Right atrium auricular region (tissue), 2 donors: ENCODE measurements around the gene RNPEPL1. TPM values are rescaled to one million over a fixed set of nuclear protein-coding genes. Genes with fewer than 3 reads are reported as not detected.
A peak's percentile ranks its signal among the peaks of the same experiment; 100 is the strongest.
"Not testable (repeated sequence)": the region's sequence is repeated elsewhere in the genome, so short reads cannot be mapped to it uniquely, and the experiment has no call there.

Source experiments
- DNase-seq: peaks from one replicate; pipeline ENCODE4 v3.0.0-alpha.2; 2019; ENCODE audit warnings: low spot score
- H3K27ac ChIP-seq, 2 donors: fragments of 200-600 bp; sonication (generic); 1 replicate in 1 of 2; 2 replicates in 1 of 2; pipeline ENCODE4 v1.5.1; 2016 to 2019
- H3K27me3 ChIP-seq, 2 donors: fragments of 200-600 bp; sonication (generic); one replicate each; pipeline versions ENCODE4 v1.5.1 to v1.6.0; 2017 to 2019
- H3K36me3 ChIP-seq: fragments of 200-600 bp; sonication (generic); one replicate; pipeline ENCODE4 v1.5.1; 2016
- H3K4me1 ChIP-seq, 2 donors: fragments of 200-600 bp; sonication (generic); one replicate each; pipeline versions ENCODE4 v1.5.1 to v1.6.0; 2017 to 2019
- H3K4me3 ChIP-seq, 2 donors: fragments of 200-600 bp; sonication (generic); 1 replicate in 1 of 2; 2 replicates in 1 of 2; pipeline ENCODE4 v1.5.1; 2017 to 2019; ENCODE audit warnings: mild to moderate bottlenecking in 1 of 2, moderate library complexity in 1 of 2
- H3K9me3 ChIP-seq, 2 donors: fragments of 200-600 bp; sonication (generic); one replicate each; pipeline ENCODE4 v1.5.1; 2019
- total RNA-seq, 2 donors: library from RNA; depleted of rRNA; stranded (reverse); fragments of >200 nt; gene quantifications; one replicate each; pipeline ENCODE4 v1.1.0, GENCODE V29; 2016
- TF ChIP-seq, protein P1 (sequence below), 2 donors: fragments of 200-600 bp; sonication (generic); IDR thresholded peaks; one replicate each; pipeline ENCODE4 v1.5.1; 2019; ENCODE audit warnings: antibody characterized with exemption in 2 of 2

The RNPEPL1 gene
- total RNA-seq, 2 donors from 2014 or later = 62.0 to 76.3 TPM

DNA sequence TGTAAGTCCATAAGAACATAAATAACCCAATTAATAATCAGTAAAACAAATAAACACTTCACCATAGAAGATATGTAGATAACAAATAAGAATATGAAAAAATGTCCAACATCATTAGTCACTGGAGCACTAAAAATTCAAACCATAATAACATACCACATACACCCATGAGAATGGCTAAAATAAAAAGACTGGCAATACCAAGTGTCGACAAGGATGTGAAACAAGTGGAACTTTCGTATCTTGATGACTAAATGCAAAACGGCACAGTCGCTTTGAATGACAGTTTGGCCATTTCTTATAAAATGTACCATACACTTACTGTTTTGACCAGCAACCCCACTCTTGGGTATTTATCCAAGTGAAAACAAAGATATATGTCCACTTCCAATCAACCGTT lies 37.2 kb upstream of the RNPEPL1 start:
- no peak for DNase-seq
- Histone ChIP-seq H3K27me3 (no peaks in the 10 kb centered on the region), H3K4me3 (no peak overlapping the region), H3K9me3 (peaks cover 0 to 24% of the 10 kb centered on the region in 2 donors), H3K36me3 (no peaks in the 10 kb centered on the region), H3K4me1 (no peaks in the 10 kb centered on the region), H3K27ac (no peak overlapping the region)
- TF ChIP-seq, protein P1, sequence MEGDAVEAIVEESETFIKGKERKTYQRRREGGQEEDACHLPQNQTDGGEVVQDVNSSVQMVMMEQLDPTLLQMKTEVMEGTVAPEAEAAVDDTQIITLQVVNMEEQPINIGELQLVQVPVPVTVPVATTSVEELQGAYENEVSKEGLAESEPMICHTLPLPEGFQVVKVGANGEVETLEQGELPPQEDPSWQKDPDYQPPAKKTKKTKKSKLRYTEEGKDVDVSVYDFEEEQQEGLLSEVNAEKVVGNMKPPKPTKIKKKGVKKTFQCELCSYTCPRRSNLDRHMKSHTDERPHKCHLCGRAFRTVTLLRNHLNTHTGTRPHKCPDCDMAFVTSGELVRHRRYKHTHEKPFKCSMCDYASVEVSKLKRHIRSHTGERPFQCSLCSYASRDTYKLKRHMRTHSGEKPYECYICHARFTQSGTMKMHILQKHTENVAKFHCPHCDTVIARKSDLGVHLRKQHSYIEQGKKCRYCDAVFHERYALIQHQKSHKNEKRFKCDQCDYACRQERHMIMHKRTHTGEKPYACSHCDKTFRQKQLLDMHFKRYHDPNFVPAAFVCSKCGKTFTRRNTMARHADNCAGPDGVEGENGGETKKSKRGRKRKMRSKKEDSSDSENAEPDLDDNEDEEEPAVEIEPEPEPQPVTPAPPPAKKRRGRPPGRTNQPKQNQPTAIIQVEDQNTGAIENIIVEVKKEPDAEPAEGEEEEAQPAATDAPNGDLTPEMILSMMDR (IDR thresholded peaks at IDR 0.05) = no peak

DNA sequence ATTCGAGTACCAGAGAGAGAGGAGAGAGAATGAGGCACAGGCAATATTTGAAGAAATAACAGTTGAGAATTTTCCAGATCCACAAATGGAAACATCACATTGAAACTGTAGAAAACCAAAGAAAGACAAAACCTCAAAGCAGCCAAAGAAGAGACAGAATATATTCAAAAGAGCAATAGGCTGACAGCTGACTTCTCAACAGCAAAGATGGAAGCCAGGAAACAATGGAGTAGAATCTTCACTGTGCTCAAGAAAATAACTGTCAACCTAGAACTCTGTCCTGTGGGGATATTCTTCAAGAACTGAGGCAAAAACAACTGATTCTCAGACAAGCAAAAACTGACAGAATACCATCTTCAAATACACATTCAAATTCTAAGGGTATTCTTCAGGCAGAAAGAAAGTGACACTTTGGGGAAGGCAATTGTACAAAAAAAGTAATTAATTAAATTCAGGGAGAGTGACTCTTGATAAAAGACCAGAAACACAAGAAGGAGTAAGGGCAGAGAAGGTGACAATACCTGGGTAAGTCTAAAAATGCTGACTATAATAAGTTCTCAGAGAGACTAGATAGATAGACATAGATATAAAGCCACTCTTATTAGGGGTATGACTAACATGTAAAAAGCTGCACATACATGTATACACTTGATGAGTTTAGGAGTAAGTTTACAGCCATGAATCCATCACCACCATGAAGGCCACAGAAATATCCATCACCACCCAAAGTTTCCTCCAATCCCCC lies 36.1 kb upstream of the RNPEPL1 start:
- Histone ChIP-seq H3K9me3 (peaks cover 0 to 24% of the 10 kb centered on the region in 2 donors), H3K4me1 (no peaks in the 10 kb centered on the region), H3K27me3 (no peaks in the 10 kb centered on the region), H3K36me3 (no peaks in the 10 kb centered on the region), H3K4me3 (no peak overlapping the region), H3K27ac (no peak overlapping the region)
- DNase-seq = no peak
- TF ChIP-seq, protein P1 (IDR thresholded peaks at IDR 0.05) = no peak

DNA sequence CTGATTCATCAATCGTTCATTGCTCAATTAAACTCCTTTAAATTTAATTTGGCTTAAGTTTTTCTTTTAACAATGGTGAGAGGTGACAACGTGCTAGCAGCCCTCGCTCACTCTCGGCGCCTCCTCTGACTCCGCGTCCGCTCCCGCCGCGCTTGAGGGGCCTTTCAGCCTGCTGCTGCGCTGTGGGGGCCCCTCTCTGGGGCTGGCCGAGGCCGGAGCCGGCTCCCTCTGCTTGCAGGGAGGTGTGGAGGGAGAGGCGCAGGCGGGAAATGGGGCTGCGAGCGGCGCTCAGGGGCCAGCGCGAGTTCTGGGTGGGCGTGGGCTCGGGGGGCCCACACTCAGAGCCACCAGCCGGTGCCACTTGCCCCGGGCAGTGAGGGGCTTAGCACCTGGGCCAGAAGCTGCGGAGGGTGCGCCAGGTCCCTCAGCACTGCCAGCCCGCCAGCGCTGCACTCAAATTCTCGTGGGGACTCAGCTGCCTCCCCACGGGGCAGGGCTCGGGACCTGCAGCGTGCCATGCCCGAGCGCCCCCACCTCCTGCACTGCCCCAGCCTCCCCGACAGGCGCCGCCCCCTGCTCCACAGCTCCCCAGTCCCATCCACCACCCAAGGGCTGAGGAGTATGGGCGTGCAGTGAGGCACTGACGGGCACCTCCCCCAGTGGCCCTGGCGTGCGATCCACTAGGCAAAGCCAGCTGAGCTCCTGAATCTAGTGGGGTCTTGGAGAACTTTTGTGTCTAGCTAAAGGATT lies 30.1 kb upstream of the RNPEPL1 start:
- H3K36me3 ChIP-seq = no peaks in the 10 kb centered on the region
- no peaks in the 10 kb centered on the region for H3K27me3 ChIP-seq
- no peaks in the 10 kb centered on the region for H3K4me1 ChIP-seq
- peak; percentile 21 for DNase-seq
- no peaks in the 10 kb centered on the region for H3K9me3 ChIP-seq
- TF ChIP-seq, protein P1 (IDR thresholded peaks at IDR 0.05) = no peak
- no peak overlapping the region for H3K4me3 ChIP-seq
- no peak overlapping the region for H3K27ac ChIP-seq

DNA sequence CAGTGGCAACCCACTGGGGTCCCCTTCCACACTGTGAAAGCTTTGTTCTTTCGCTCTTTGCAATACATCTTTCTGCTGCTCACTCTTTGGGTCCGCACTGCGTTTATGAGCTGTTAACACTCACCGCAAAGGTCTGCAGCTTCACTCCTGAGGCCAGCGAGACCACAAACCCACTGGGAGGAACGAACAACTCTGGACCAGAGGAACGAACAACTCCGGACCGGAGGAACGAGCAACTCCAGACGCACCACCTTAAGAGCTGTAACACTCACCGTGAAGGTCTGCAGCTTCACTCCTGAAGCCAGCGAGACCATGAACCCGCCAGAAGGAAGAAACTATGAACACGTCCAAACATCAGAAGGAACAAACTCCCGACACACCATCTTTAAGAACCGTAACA lies 29.2 kb upstream of the RNPEPL1 start:
- H3K9me3 ChIP-seq, H3K36me3 ChIP-seq, H3K4me1 ChIP-seq, H3K27ac ChIP-seq, H3K27me3 ChIP-seq, H3K4me3 ChIP-seq: not testable (repeated sequence)
- DNase-seq = peak; percentile 16

DNA sequence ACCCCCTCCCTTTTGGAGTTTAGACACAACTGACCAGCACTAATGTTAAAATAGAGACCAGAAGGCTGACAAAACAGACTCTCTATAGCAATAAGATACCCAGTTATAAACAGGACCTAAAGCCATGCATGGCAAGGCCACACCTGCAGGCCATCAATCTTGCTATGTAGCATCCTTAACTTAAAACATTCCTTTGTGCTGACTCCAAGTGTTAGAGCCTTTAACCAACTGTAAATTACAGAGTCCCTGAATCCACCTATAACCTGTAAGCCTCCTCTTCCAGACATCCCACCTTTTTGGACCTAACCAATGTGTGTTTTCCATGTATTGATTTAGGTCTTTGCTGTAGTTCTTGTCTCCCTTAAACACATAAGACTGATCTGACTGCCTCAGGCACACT lies 28.4 kb upstream of the RNPEPL1 start:
- Histone ChIP-seq H3K27me3 (no peaks in the 10 kb centered on the region), H3K9me3 (no peaks in the 10 kb centered on the region), H3K4me3 (no peak overlapping the region), H3K4me1 (no peaks in the 10 kb centered on the region), H3K27ac (no peak overlapping the region), H3K36me3 (no peaks in the 10 kb centered on the region)
- DNase-seq = no peak
- TF ChIP-seq, protein P1 (IDR thresholded peaks at IDR 0.05) = no peak

DNA sequence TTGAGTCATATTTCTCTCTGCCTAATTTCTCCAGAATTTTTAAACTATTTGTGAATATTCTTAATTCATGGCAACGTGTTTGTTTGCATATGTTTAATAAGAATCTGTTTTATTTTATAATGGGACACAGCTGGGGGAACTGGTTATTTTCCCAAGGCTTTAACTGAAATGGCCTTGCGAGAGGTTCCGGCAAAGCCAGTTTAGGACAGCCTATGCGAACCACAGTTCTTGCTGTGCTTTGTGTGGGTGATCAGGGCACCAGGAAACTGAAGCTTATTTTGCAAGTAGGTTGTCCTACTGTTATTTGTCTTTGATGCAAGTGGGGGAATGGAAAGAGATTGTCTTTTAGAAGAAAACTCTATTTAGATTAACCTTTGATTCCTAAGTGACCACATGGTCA lies 17.0 kb upstream of the RNPEPL1 start:
- Histone ChIP-seq H3K27ac (no peak overlapping the region), H3K4me1 (no peaks in the 10 kb centered on the region)

More for the DNA sequence above, 17.0 kb upstream of the RNPEPL1 start:
- no peak overlapping the region for H3K4me3 ChIP-seq
- no peaks in the 10 kb centered on the region for H3K9me3 ChIP-seq
- no peaks in the 10 kb centered on the region for H3K36me3 ChIP-seq
- TF ChIP-seq, protein P1 (IDR thresholded peaks at IDR 0.05) = no peak
- peak; percentile 1 for DNase-seq
- no peaks in the 10 kb centered on the region for H3K27me3 ChIP-seq
